Stimulated activated CD8-positive, alpha-beta memory T cell treated with anti-CD3 and anti-CD28 coated beads, Interleukin-4, amount 100 ng/mL, for 4 hours (primary cell): ENCODE data around the gene RTBDN.

Experiments
- DNase-seq, 2 donors: peaks; one replicate each; pipeline ENCODE4 v3.0.0-alpha.2; 2020; ENCODE audit warnings: low read depth in 2 of 2, low spot score in 1 of 2

Gene RTBDN

GRCh38 chr19:12834566-12834943 lies at the start of gene RTBDN:
RTBDN (minus strand) TSS chr19:12834579; CDS start chr19:12829979, 4,600 bp downstream.
- no peak for DNase-seq

- DNase-seq: no peak
Observed at GRCh38 chr19:12882589-12882988, 48.2 kb upstream of the RTBDN start.

GRCh38 chr19:12881172-12881808 lies 46.9 kb upstream of the RTBDN start, which contains the start of gene DNASE2:
DNASE2 (minus strand) TSS chr19:12881449; CDS start chr19:12881375, 74 bp downstream.
- peak; percentile 72 to 77 for DNase-seq

- DNase-seq: no peak
Observed at GRCh38 chr19:12880551-12881171, 46.3 kb upstream of the RTBDN start.

- DNase-seq: no peak
Observed at GRCh38 chr19:12875086-12875485, 40.7 kb upstream of the RTBDN start.

- DNase-seq: no peak
Observed at GRCh38 chr19:12873891-12874745, 39.7 kb upstream of the RTBDN start.

GRCh38 chr19:12872941-12873890 lies 38.8 kb upstream of the RTBDN start:
- peak in 1 of 2 donors; percentile 40 for DNase-seq

- no peak for DNase-seq
Observed at GRCh38 chr19:12872255-12872654, 37.9 kb upstream of the RTBDN start.

- DNase-seq: no peak
Observed at GRCh38 chr19:12871681-12872080, 37.3 kb upstream of the RTBDN start.

GRCh38 chr19:12868540-12869112 lies 34.2 kb upstream of the RTBDN start:
- DNase-seq: no peak

- peak in 1 of 2 donors; percentile 49 for DNase-seq
Observed at GRCh38 chr19:12867120-12868099, 33.0 kb upstream of the RTBDN start.

- no peak for DNase-seq
Observed at GRCh38 chr19:12866416-12867119, 32.2 kb upstream of the RTBDN start.

GRCh38 chr19:12865746-12866415 lies 31.5 kb upstream of the RTBDN start:
- DNase-seq: no peak

- DNase-seq: no peak
Observed at GRCh38 chr19:12864721-12865715, 30.6 kb upstream of the RTBDN start.

- DNase-seq: no peak
Observed at GRCh38 chr19:12864143-12864542, 29.8 kb upstream of the RTBDN start.

GRCh38 chr19:12859546-12859945 lies 25.2 kb upstream of the RTBDN start:
- DNase-seq: no peak
